Erythroblast (primary cell): ENCODE data around the gene CLEC14A.

Experiments
- DNase-seq, 2 experiments: peaks; one replicate each; lab custom pipeline; 2025; lab: John Stamatoyannopoulos, UW
- GATA1 ChIP-seq: IDR thresholded peaks from 2 replicates; pipeline ENCODE4 v1.6.1; 2011; ENCODE audit warnings: low read depth, mild to moderate bottlenecking, control low read depth, low read length, moderate library complexity
- POLR2A ChIP-seq: IDR thresholded peaks from 2 replicates; pipeline ENCODE4 v1.6.1; 2011; ENCODE audit warnings: mild to moderate bottlenecking, low read length

The CLEC14A gene

GRCh38 chr14:38221077-38221476 lies 34.8 kb downstream of the CLEC14A start:
- no peak for DNase-seq
- TF ChIP-seq GATA1 (no peak), POLR2A (no peak)

DNA sequence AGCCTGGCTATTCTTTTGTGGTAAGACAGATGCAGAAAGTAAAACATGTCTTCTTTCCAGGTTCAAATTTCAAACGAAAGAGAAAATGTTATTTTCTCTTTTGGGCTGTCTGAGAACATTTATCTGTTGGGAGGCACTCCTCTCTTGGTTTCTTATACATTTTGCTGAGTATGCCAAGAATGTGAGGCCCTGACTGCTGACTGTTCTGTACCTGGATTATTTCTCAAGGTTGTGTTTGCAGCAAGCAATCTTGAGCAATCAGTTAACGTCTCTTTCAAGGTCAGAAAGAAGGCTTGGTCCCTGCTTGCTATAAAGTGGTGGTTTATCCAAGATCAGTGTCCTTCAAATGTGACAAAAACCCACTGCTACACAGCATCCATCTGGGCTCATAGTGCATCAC lies 38.3 kb downstream of the CLEC14A start:
- TF ChIP-seq POLR2A (no peak), GATA1 (no peak)
- DNase-seq: no peak

DNA sequence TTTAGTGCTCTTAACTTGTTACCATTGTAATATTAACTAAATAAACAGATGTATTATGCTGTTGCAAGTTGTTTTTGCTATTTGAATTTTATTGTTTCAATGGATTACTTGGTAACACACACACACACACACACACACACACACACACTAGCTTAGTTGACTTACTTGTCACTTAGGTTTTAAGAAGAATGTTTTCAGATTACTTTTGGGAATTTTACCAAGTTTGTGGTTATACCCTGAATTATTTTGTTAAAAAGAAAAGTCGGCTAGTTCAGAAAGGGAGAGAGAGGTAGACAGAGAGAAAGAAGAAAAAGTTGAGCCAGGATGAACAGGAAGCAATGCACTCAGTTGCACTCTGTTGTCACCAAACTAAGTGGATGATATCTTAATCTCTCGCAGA lies 42.9 kb downstream of the CLEC14A start:
- no peak for DNase-seq
- no peak for TF ChIP-seq GATA1
- no peak for TF ChIP-seq POLR2A

GRCh38 chr14:38212111-38212510 lies 43.8 kb downstream of the CLEC14A start:
- no peak for TF ChIP-seq POLR2A
- TF ChIP-seq GATA1: no peak
- DNase-seq: no peak

- TF ChIP-seq POLR2A (no peak), GATA1 (no peak)
- no peak for DNase-seq
Observed at GRCh38 chr14:38211255-38211735, 44.6 kb downstream of the CLEC14A start.

- TF ChIP-seq GATA1: no peak
- no peak for TF ChIP-seq POLR2A
- DNase-seq: no peak
Observed at GRCh38 chr14:38210587-38211216, 45.2 kb downstream of the CLEC14A start.

- no peak for DNase-seq
- no peak for TF ChIP-seq POLR2A
- no peak for TF ChIP-seq GATA1
Observed at GRCh38 chr14:38209572-38210557, 46.0 kb downstream of the CLEC14A start.

DNA sequence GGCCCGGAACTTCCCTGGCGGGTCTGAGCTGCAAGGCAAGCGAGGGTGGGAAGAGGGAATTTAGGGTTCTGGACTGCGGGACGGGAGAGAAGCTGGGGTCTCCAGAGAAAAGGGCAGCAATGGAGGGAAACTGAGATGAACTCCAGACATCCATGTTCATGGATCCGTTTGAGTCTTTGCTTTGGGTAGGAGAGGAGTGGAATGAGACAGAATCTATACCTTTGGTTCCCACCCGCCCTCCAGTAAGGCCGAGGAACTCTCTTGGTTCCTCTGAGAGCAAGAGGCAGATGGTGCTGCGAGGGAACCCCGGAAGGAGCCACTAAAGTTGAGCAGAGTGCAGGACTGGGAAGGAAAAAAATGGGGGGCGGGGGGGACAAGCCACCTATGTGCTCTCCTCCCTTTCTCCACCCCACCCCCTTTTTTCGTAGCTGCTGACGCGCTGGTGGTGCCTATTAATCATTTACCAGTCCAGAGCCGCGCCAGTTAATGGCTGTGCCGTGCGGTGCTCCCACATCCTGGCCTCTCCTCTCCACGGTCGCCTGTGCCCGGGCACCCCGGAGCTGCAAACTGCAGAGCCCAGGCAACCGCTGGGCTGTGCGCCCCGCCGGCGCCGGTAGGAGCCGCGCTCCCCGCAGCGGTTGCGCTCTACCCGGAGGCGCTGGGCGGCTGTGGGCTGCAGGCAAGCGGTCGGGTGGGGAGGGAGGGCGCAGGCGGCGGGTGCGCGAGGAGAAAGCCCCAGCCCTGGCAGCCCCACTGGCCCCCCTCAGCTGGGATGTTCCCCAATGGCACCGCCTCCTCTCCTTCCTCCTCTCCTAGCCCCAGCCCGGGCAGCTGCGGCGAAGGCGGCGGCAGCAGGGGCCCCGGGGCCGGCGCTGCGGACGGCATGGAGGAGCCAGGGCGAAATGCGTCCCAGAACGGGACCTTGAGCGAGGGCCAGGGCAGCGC lies 47.0 kb downstream of the CLEC14A start:
- no peak for DNase-seq
- TF ChIP-seq POLR2A (no peak), GATA1 (no peak)

GRCh38 chr14:38207736-38208617 lies 47.9 kb downstream of the CLEC14A start, which contains the start of gene SSTR1:
TSS of gene SSTR1 (plus strand) at chr14:38207904. CDS start at chr14:38209390, 1,486 bp downstream.
- TF ChIP-seq POLR2A (no peak), GATA1 (no peak)
- no peak for DNase-seq

DNA sequence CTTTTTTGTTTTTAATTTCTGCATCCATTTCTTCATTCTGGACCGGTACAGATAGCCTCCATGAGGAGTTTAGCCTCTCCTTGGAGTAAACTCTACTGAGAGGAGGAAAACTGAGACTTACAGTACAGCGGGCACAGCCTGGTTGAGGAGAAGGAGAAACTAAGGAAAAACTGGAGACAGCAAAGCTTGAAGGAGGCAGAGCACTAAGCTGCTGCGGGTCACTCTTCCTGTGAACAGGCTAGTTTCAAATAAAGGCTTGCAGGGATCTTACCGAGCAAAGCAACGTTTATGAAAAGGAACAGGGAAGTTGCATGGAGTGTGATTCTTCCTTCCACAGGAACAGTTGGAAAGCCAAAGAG lies 48.5 kb downstream of the CLEC14A start:
- DNase-seq: no peak
- TF ChIP-seq POLR2A (no peak), GATA1 (no peak)

DNA sequence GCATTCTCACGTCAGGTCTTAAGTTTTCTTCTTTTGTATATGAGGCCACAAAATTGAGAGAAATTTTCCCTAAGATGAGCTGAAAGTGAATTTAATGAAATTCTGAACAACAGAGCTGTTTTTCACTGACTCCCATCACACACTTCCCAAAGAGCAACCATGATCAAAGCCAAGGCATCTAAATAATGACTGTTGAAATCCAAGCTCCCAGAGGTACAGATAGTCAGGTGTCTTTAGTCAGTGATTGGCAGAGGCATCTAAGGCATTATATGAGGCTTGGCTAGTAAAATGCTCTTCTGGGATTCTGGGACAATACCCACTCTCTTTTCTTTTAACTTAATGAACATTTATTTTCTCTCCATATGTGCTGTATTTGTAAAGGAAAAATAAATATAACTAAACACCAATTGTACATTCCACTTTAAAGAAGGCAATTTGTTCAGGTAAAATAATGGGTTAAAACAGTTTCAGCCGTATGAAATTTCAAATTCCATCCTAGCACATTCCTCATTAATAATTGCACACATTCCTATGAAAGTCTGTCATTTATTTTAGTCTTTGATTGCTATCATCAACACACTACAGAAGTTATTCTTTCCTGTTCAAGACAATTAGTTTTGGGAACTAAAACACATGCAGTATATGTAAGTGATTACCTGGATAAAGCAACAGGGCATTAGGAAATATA lies 49.1 kb downstream of the CLEC14A start:
- TF ChIP-seq POLR2A (no peak), GATA1 (no peak)
- no peak for DNase-seq
